DND-41 (cell line): Measurements from ENCODE around the gene VAMP7.

Source experiments
- EZH2 ChIP-seq: IDR thresholded peaks from 3 replicates; pipeline ENCODE4 v1.6.1; 2012; ENCODE audit warnings: borderline replicate concordance, low read depth, mild to moderate bottlenecking, moderate library complexity, low read length, inconsistent platforms; ENCODE audit not compliant: severe bottlenecking
- TF ChIP-seq, protein P1 (sequence below): IDR thresholded peaks from 2 replicates; pipeline ENCODE4 v1.5.1; 2012; ENCODE audit warnings: borderline replicate concordance, low read length, moderate library complexity, mild to moderate bottlenecking; ENCODE audit not compliant: poor library complexity, severe bottlenecking; ENCODE audit errors: extremely low read depth

DNA sequence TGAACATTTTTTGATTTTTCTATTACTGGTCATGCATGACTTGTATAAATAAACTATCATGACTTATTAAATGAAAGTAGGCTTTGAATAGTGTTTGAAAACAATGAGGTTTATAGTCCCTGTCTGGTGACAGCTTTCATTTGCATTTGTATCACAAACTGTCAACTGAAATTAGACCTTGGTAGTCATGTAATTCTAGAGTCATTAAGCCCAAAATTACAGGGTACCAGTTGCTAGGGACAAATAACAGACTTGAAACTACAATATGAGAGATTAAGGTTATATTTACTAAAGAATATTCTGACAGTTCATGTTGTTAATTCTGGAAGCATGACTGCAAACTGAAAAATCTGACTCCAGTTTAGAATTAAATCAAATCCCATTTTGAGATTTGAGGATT, 9.2 kb upstream of the VAMP7 start:
- TF ChIP-seq, protein P1, sequence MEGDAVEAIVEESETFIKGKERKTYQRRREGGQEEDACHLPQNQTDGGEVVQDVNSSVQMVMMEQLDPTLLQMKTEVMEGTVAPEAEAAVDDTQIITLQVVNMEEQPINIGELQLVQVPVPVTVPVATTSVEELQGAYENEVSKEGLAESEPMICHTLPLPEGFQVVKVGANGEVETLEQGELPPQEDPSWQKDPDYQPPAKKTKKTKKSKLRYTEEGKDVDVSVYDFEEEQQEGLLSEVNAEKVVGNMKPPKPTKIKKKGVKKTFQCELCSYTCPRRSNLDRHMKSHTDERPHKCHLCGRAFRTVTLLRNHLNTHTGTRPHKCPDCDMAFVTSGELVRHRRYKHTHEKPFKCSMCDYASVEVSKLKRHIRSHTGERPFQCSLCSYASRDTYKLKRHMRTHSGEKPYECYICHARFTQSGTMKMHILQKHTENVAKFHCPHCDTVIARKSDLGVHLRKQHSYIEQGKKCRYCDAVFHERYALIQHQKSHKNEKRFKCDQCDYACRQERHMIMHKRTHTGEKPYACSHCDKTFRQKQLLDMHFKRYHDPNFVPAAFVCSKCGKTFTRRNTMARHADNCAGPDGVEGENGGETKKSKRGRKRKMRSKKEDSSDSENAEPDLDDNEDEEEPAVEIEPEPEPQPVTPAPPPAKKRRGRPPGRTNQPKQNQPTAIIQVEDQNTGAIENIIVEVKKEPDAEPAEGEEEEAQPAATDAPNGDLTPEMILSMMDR = no peak
- no peak for TF ChIP-seq EZH2
